HG03045 (cell line): ENCODE data around the gene SLC12A7.
"Not testable (repeated sequence)": the region's sequence is repeated elsewhere in the genome, so short reads cannot be mapped to it uniquely, and the experiment has no call there.

ENCODE experiments used
- ATAC-seq: cut with Tn5 transposase; IDR thresholded peaks from one replicate; pipeline ENCODE4 v1.9.1; 2021; ENCODE audit warnings: mild to moderate bottlenecking, moderate library complexity; ENCODE audit not compliant: unreplicated experiment

SLC12A7 gene

DNA sequence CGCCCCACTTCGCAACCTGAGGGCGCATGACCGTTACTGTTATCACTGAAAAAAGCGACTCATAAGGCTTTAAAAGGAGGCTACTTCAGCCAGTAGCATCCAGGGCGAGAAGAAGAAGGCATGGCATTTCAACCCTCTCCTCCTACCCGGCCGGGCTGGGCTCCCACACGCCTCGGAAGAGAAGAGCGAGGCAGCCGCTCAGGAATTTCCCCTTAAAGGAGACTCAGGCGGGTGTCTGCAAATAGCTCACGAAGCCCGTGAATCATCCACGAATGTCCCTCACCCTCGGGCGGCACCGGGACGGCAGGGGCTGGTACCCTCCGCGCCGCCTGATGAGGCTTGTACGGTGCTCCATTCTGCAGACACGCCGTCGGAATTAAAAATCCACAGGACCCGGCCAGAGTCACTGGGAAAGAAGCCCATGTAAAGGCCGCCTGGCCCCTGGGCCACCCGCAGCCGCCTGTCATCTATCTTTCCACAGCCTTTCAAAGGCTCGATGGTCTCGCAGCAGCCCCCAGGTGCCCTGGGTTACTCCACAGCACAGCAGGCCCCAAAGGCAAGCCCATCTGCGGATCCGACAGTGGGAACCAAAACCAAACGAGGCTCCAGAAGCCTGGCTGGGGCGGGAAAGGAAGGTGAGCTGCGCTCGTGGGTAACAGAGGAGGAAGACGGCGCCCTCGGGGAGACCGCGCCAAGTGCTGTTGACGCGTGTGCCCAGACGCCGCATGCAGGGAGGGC is 11.8 kb downstream of the SLC12A7 start:
- ATAC-seq, result no peak

DNA sequence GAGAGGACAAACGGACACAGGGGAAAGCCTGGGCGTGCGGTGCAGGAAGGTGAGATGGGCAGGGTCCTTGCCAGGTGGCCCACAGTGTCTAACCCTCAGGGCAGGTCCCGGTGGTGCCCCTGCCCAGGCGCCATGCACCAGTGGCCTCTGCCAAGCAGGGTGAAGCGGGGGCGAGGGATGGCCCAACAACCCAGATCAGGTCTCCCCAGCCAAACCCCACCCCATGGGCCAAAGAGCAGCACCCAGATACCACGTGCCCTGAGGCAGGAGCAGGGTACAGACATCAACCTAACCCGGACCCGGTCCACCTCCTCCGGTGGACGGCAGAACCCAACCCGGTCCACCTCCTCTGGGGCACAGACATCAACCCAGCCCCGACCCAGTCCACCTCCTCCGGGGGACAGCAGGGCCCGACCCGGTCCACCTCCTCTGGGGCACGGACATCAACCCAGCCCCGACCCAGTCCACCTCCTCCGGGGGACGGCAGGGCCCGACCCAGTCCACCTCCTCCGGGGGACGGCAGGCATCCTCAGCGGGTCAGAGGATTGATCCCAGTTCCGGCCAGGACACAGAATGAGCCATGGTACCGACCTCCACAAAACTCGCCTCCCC is 12.8 kb downstream of the SLC12A7 start:
- ATAC-seq, result no peak

DNA sequence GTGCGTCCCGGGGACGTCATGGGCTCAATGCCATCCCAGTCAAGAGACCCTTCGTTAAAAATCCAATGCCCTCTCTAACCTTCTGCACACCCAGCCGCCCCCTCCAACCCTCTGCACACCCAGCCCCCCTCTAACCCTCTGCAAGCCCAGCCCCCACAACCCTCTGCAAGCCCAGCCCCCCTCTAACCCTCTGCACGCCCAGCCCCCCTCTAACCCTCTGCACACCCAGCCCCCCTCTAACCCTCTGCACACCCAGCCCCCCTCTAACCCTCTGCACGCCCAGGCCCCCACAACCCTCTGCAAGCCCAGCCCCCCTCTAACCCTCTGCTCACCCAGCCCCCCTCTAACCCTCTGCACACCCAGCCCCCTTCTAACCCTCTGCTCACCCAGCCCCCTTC is 13.9 kb downstream of the SLC12A7 start:
- not testable (repeated sequence) for ATAC-seq

DNA sequence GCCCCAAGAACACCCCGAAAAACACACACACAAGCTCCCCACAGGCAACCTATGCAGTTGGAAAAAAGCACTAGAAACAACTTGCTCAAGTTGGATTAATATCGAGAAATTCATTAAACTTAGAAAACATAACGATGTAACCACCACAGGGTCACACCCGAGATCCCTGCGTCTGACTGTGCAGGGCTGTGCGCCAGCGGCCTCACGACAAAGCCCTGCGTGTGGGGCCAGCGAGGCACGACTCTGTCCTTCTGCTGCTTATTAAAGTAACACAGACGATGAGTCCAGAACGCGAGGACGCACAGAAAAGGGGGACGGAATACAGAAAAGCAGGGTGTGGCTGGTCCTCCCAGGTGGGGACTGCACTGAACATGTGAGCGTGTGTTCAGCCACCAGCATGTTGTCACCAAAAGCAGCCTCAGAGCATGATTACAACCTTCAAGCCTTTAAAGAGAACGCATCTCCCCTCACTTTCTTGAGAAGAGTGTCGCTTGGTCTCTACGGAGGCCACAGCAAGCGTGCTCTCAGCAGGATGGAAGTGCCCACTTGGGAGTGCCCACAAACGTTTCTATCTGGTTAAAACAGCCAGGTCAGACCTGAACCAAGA is 14.4 kb downstream of the SLC12A7 start:
- ATAC-seq, result no peak

DNA sequence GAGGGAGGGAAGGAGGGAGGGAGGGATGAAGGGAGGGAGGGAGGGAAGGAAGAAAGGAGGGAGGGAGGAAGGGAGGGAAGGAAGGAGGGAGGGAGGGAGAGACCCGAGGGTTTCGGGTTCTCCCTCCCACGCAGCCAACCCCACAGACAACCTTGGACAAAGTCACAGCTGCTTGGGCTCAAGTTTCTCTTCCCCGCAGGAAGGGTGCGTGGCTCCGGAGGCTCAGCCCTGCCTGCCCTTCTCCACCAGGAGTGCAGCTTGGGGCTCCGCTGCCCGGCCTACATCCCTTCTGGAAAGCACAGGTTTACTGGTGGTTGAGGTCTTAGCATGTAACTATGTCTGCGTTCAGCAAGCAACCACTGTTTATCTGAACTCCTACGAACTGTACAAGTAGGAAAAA is 15.0 kb downstream of the SLC12A7 start:
- no peak for ATAC-seq

DNA sequence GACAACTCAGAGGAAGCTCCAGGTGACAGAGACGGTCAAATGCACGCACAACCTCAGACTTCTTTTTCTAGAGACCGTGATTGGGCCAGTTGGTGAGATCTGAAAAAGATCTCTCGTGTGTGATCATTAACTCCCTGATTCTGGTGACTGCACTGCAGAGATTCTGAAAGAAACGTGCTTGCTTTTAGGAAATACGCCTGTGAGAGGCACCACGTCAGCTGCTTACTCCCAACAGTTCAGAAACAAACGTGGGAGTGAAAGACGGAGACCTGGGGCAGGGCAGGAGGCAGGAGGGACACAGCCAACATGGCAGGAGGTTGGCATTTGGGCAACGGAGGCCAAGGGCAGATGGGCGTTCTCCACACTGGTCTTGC is 15.9 kb downstream of the SLC12A7 start:
- ATAC-seq, result no peak

DNA sequence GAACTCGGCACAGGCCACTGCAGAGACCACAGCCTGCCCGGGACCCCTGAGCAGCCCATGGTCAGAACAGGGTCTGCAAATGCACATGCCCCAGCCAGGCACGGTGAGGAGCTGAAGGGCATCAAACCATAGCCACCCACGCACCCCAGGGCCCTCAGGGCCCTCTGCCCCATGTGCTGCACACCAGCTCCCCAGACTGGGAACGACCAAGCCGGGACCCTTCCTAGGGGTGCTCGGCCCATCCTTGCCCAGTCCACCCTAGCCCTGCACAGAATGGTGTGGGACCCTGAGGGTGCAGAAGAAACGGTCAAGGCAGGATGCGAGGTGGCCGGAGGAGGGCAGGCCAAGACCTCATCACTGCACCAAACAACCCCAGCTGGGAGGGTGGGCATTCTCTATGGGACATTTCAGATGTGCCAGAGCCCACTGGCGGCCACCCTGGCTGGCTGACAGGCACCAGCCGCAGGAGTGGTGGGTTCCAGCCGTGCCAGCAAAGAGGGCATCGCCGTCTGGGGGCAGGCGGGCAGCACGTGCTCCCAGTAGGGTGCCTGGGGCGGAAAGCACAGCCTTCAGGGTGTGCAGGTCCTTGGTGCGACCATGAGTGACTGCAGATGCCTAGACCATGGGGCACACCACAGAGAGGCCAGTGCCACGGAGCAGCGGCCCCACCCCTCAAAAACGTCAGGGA is 16.4 kb downstream of the SLC12A7 start:
- no peak for ATAC-seq

DNA sequence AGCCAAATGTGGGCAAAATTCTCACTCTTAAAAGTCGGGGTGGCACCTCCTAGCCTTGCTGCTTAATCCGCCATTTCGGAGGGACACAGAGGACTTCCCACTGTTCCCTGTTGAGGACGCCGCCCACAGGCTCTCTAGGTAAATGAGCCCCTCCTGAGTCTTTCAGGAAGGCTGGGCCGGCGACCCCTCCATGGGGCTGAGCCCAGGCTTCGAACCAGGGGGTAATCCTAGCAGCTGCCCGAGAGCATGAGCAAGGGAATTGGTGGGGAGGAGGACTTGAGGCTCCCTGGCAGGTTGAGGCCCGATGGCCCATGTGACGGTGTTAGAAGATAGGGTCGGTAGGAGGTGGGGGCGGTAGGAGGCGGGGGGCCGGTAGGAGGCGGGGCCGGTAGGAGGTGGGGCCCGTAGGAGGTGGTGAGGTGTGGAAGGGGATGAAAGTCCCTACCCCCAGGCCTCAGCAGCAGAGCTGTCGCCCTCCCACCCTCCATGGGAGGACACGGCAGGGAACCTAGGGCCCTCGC is 17.1 kb downstream of the SLC12A7 start:
- no peak for ATAC-seq

DNA sequence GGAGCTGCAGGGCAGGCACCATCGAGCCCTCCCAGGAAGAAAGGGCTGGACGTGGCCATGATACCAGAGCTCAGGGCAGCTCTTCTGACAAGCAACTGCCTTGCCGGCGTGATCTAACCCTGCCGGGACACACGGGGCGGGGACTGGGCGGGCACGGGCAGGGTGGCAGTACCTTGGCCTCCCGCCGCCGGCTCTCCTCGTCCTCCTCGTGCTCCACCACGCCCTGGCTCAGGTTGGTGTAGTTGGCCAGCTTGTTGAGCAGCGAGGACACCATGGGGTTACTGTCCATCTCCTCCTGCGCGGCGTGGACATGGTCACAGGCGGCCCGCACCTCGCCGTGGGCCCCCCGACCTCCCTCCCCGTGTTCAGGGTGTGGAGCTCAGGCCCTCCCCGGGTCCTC is 18.5 kb downstream of the SLC12A7 start:
- ATAC-seq, result no peak

DNA sequence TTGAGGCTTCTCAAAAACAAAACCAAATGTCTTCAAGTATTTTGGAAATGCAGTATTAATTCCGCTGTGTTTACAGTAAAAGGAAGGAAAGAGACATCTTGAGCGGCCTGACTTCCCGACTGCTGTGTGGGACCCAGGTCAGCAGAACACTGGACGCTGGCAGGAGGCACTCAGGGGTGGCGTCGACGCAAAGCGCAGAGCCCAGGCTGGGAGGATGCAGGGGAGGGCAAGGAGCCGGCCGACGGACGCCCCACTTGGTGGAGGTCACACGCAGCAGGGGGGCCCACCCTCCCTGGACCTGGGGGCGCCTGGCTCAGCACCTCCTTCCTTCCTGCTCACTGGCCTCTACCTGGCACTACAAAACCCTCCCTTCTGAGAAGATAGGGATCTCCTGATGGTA is 19.7 kb downstream of the SLC12A7 start:
- no peak for ATAC-seq

DNA sequence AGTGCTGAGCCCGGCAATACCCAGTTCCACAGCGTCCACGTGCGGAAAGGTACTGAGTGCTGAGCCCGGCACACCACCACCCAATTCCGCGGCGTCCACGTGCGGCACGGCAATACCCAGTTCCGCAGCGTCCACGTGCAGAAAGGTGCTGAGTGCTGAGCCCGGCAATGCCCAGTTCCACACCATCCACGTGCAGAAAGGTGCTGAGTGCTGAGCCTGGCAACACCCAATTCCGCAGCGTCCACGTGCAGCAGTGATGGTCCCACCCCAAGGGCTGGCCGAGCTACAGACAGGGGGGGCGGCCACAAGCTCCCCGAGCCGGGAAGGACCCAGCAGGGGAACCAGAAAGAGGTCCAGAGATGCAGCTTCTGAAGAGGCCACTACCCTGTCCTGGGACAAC is 20.2 kb downstream of the SLC12A7 start:
- ATAC-seq, result no peak

DNA sequence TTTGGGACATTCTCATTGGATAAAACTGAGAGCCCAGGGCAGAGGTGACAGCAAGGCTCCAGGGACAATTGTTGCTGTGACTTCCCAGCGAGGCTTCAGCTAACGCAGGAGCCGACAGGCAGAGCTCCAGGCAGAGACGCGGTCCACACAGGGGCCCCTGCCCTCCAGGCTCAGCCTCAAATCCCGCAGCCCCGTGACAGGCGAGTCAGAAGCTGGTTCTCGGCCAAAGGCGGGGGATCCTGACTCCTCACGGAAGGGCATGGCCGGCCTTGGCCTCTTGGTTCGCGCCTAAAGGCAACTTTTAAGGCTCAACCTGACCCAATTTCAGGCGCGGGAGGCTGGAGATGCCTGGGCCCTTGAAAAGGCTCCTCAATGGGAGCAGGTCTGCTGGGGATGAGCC is 21.3 kb downstream of the SLC12A7 start:
- no peak for ATAC-seq

DNA sequence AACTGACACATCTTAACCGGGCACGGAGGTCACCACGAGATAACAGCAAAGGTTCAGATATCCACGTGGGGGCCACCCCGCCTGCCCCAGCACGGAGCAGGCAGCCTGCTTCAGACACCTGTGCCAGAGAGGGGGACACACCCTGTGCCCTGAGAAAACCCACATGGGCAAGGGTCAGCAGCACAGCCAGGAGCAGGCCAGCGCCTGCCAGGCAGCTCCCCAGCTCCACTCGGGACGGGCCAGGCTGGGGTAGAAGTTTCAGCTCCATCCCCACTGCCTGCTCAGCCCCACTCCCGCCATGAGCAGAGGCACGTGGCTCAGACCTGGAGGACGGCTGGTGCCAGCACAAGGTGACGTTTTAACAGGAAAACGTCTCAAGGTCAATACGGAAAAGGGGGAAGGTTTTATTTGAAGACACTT is 22.2 kb downstream of the SLC12A7 start:
- no peak for ATAC-seq

DNA sequence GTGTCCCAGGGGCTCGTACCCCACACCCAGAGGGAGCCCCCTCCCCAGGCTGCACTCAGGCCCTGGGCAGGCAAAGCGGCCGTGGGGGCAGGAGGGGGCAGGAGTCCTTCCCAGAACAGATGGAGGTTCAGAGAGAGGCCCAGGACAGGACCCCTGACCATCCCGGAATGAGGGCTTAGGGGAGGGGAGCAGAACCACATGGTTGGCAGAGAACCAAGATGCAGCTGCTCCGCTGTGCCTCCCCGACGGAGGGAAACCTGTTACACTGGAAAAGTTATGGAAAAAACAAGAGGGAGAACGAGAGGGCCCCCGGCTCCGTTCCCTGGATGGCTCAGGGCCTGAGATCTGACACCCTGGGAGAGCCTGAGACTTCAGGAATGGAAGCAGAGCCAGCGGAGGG is 22.7 kb downstream of the SLC12A7 start:
- no peak for ATAC-seq

DNA sequence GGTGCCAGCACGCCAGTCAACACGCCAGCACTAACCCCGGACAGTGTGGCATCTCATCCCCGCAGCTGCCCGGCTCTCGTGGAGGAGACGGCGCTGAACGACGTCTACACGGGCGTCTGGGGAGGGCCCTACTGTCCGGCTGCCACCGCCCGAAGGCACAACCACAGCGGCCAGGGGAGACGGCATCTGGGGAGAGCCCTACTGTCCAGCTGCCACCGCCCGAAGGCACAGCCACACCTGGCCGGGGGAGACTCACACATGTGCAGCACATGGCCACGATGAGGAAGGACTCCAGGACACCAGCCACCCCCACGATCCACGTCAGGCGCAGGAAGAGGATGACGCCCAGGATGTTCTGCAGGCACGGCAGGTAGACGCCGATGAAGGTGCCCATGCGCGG is 23.1 kb downstream of the SLC12A7 start:
- no peak for ATAC-seq

DNA sequence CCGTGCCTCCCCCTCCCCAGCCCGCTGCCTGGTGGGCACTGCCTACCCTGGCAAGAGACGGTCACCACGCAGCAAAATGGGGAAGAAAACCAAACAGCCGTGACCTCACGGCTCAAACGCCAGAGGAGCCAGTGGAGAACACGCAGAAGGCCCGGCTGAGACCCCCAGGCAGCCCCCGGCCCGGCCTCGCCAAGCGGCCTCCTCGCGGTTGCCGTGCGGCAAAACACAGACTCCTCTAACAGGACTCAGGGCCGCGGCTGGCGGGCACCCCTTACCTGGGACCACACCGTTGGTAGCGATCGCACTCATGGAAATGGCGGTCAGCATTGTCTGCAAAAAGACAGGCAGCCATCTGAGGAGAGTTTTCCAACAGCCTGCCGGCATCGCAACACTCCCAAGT is 23.8 kb downstream of the SLC12A7 start:
- no peak for ATAC-seq

DNA sequence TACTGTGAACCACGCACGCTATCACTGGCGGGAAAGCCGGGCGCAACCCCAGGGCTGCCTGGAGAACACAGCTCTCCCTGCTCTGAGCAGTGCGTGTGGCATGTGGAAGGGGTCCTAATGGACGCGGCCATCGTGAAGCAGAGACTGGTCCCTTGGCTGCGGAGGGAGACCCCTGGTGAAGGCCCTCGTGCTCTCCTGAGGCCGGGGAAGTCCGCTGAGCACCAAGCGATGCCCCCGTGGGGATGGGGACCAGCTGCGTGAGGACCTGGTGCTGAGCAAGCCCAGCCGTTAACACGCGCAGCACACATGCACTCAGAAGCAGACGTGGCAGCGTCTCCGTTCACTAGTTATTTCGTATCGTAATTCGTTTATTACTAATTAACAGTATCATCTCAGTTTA is 24.4 kb downstream of the SLC12A7 start:
- no peak for ATAC-seq

DNA sequence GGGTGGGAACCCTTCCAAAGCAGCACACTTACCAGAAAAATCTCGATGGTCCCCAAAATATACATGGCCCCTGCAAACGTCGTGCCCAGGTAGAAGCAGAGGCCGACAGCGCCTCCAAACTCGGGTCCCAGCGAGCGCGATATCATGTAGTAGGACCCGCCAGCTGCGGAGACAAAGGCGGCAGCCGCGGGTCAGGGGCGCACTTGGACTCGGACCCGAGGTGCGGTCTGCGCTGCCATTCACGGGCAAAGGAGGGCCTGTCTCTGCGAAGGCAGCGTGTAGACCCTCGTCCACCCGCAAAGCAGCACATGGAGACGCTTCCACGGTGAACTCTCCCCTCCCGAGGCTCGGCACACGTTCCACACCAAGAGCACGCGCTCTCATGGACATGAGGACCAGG is 25.0 kb downstream of the SLC12A7 start:
- ATAC-seq, result no peak

DNA sequence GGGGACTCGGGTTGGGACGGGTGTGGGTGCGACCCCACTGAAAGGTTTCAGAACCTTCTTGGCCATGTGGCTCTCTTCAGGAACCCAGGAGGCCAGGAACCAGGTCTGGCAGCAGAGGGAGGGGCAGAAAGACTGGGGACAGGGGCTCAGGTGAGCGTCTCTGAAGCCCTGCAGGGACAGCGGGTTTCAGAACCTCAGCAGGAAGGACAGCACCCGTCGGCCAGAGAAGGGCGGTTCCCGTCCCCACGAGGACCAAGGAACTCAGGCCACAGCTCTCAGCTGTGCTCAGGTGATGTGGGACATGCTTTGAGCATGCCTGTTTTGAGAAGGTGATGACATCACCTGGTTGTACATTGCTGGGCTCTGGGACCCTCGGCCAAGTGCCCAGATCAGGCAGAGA is 25.7 kb downstream of the SLC12A7 start:
- ATAC-seq, result no peak

DNA sequence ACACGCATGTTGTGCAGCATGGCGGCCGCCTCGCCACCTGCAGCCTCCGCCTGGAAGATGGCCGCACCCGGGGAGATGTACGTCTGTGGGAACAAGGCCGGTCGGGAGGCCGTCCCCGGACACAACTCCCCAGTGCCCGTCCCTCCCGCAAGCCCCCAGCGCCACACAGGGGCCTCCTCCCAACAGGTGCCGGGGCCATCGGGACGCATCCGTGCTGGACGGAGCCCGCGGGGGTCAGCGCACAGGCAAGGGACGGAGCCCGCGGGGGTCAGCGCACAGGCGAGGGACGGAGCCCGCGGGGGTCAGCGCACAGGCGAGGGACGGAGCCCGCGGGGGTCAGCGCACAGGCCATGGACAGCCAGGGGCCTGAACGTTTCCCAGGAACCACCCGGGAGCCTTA is 26.5 kb downstream of the SLC12A7 start:
- ATAC-seq, result no peak

DNA sequence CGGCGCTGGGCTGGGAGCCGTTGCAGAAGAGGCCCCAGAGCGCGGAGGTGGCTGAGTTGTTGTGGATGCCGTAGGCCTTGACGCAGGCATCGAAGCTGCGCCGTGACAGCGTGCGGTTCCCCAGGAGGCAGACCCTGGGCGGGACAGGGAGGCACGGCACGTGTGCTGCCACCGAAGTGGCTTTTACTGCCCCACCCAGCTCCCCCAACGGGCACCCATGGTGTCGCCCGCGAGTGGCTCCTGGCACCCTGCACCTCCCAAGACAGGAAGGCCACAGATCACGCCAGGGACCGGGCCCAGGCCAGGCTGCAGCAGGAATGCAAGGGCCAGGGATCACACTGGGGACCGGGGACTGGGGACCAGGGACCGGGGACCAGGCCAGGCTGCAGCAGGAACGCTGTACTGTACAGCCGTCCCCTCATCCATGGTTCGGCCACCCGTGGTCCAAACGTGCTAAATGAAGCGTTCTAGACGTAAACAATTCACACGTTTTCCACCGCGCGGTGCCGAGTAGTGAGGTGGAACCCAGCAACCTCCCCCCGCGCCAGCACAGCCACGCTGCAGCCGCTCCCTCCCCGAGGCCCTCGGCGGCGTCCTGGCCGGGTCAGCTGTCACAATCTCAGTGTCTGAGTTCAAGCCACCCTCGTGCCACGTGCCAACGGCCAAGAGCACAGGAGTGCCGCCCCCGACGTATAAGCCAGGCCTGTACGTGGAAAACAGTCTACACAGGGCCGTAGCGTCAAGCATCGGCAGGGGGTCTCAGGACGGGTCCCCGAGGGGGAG is 27.8 kb downstream of the SLC12A7 start:
- ATAC-seq, result no peak
